ENCODE measurements around the gene EHD2.

Gene EHD2

GRCh38 chr19:47790398-47790814, 77.2 kb downstream of the EHD2 start:
- Histone ChIP-seq H3K79me2 (ENCODE audit: insufficient read depth, low read length) (no peaks in the 10 kb centered on the region), H3K36me3 (ENCODE audit: low read length) (no peaks in the 10 kb centered on the region), H2AFZ (ENCODE audit: low read depth, low read length, severe bottlenecking) (no peak overlapping the region), H3K27me3 (ENCODE audit: low read length) (no peaks in the 10 kb centered on the region), H3K4me2 (ENCODE audit: low read depth, low read length, poor library complexity, severe bottlenecking) (no peak overlapping the region), H3K4me3 (ENCODE audit: insufficient read depth, low read length, poor library complexity, severe bottlenecking) (no peak overlapping the region), H3K9ac (ENCODE audit: low read length) (no peak overlapping the region), H3K27ac (ENCODE audit: low read depth, low read length) (no peak overlapping the region), H4K20me1 (ENCODE audit: low read depth, low read length) (no peaks in the 10 kb centered on the region), H3F3A (ENCODE audit: insufficient read depth) (no peaks in the 10 kb centered on the region), H3K9me3 (ENCODE audit: insufficient read depth, low read length) (no peaks in the 10 kb centered on the region), H3K9me2 (replicated peaks; ENCODE audit: insufficient read depth, low read length) (no peaks in the 10 kb centered on the region)
- TF ChIP-seq CTCF (IDR thresholded peaks at IDR 0.05; ENCODE audit: insufficient read depth, low read length, poor library complexity, severe bottlenecking) (peak; percentile 98), EZH2phosphoT487 (conservative IDR thresholded peaks at IDR 0.05; ENCODE audit: low read length) (no peak)

GRCh38 chr19:47792616-47793015, 79.4 kb downstream of the EHD2 start:
- H3K9me3 ChIP-seq (ENCODE audit: insufficient read depth, low read length): no peaks in the 10 kb centered on the region
- no peaks in the 10 kb centered on the region for H4K20me1 ChIP-seq (ENCODE audit: low read depth, low read length)
- TF ChIP-seq EZH2phosphoT487 (conservative IDR thresholded peaks at IDR 0.05; ENCODE audit: low read length): no peak
- no peak for TF ChIP-seq CTCF (IDR thresholded peaks at IDR 0.05; ENCODE audit: insufficient read depth, low read length, poor library complexity, severe bottlenecking)
- H3K79me2 ChIP-seq (ENCODE audit: insufficient read depth, low read length): no peaks in the 10 kb centered on the region
- no peaks in the 10 kb centered on the region for H3K27me3 ChIP-seq (ENCODE audit: low read length)
- H3K4me2 ChIP-seq (ENCODE audit: low read depth, low read length, poor library complexity, severe bottlenecking): no peak overlapping the region
- no peaks in the 10 kb centered on the region for H3K36me3 ChIP-seq (ENCODE audit: low read length)
- no peak overlapping the region for H3K4me3 ChIP-seq (ENCODE audit: insufficient read depth, low read length, poor library complexity, severe bottlenecking)
- no peak overlapping the region for H3K9ac ChIP-seq (ENCODE audit: low read length)
- no peak overlapping the region for H2AFZ ChIP-seq (ENCODE audit: low read depth, low read length, severe bottlenecking)
- H3K9me2 ChIP-seq (replicated peaks; ENCODE audit: insufficient read depth, low read length): no peaks in the 10 kb centered on the region
- H3K27ac ChIP-seq (ENCODE audit: low read depth, low read length): no peak overlapping the region
- H3F3A ChIP-seq (ENCODE audit: insufficient read depth): no peaks in the 10 kb centered on the region

Measured in SU-DHL-6 (cell line).